B cell (primary cell): ENCODE data around the gene RPTOR.

Experiments
- CTCF ChIP-seq: fragments of 200-600 bp; IDR thresholded peaks from one replicate; pipeline ENCODE4 v1.8.0; 2022; ENCODE audit warnings: antibody characterized with exemption, mild to moderate bottlenecking
- EZH2 ChIP-seq: IDR thresholded peaks from 2 replicates; pipeline ENCODE4 v1.6.1; 2012; ENCODE audit warnings: borderline replicate concordance, low read depth, mild to moderate bottlenecking, moderate library complexity, low read length; ENCODE audit not compliant: insufficient read depth, poor library complexity, severe bottlenecking

DNA sequence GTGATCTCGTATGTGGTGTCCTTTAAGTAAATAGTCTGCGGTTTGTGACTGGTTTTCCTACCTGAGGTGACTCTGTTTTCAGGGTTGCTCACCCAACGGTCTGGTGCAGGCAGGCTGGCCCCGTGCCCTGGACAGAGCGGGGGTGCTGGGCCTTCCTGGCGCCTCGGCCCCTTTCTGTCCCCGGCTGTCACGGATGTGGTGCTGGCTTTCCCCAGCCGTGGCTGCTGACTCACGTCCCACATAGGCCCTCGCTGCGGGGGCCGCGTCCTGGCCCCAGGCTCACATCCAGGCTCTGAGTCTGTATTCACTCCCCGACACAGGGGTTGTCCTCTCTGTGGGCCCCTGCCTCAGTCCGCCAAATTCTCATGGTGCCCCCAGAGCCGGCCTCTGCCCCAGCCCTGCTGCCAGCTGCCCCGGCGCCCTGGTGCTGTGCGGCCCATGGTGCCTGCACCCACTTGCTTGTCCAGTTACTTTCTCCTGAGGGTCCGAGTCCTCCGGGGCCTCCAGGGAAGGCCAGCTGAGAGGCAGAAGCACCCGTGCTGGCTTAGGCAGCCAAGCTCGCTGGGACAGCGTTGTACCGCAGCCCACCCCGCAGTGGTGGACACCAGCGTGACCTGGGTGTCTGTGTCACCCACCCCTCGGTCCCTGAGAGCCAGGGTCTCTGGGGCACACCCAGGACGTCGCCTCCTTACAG is 452.9 kb downstream of the RPTOR start:
- no peak for TF ChIP-seq CTCF
- TF ChIP-seq EZH2: no peak
